Uterus (tissue), 2 donors: ENCODE results near the gene CASKIN1.

Experiments
- CTCF ChIP-seq, 4 experiments: fragments of 200-600 bp in 2 of 4; fragments of 450-650 bp in 2 of 4; sonication (generic) in 2 of 4; IDR thresholded peaks; one replicate each; pipeline ENCODE4 v1.5.1; 2016 to 2019; ENCODE audit warnings: antibody characterized with exemption in 4 of 4, mild to moderate bottlenecking in 2 of 4, moderate library complexity in 1 of 4
- POLR2A ChIP-seq, 2 donors: fragments of 450-650 bp; IDR thresholded peaks; one replicate each; pipeline ENCODE4 v1.6.1; 2016; ENCODE audit warnings: antibody characterized with exemption in 2 of 2, mild to moderate bottlenecking in 1 of 2, moderate library complexity in 1 of 2

GRCh38 chr16:2236337-2237101 lies 40.1 kb upstream of the CASKIN1 start, which contains the start of gene DNASE1L2:
- TF ChIP-seq CTCF (IDR thresholded peaks at IDR 0.05) (no peak), POLR2A (IDR thresholded peaks at IDR 0.05) (no peak)
